CD4-positive, alpha-beta T cell treated with Interleukin-6 for 4 hours (primary cell): ENCODE results near the gene PSMG2.
A peak's percentile ranks its signal among the peaks of the same experiment; 100 is the strongest.

Source experiments
- DNase-seq: peaks from one replicate; pipeline ENCODE4 v3.0.0-alpha.2; 2020; ENCODE audit warnings: mixed read lengths

Gene PSMG2

GRCh38 chr18:12767580-12768155 is 64.8 kb downstream of the PSMG2 start:
- no peak for DNase-seq

GRCh38 chr18:12768625-12769024 is 65.8 kb downstream of the PSMG2 start:
- no peak for DNase-seq

- DNase-seq, result no peak
Observed at GRCh38 chr18:12769136-12769535, 66.3 kb downstream of the PSMG2 start.

GRCh38 chr18:12769644-12770440 is 67.0 kb downstream of the PSMG2 start:
- no peak for DNase-seq

GRCh38 chr18:12770469-12771219 is 67.8 kb downstream of the PSMG2 start:
- DNase-seq, result no peak

GRCh38 chr18:12772111-12772510 is 69.3 kb downstream of the PSMG2 start:
- no peak for DNase-seq

GRCh38 chr18:12773369-12773768 is 70.5 kb downstream of the PSMG2 start:
- no peak for DNase-seq

GRCh38 chr18:12774982-12775381 is 72.1 kb downstream of the PSMG2 start:
- peak; percentile 16 for DNase-seq
